Glomerular visceral epithelial cell (primary cell): ENCODE measurements around the gene COL1A1.

Experiments
- DNase-seq: peaks from one replicate; pipeline ENCODE4 v3.0.0-alpha.2; 2016; ENCODE audit errors: extremely low spot score

Gene COL1A1

GRCh38 chr17:50141745-50142110 is 59.7 kb downstream of the COL1A1 start:
- DNase-seq = no peak

- no peak for DNase-seq
Measured at GRCh38 chr17:50141026-50141744, 60.2 kb downstream of the COL1A1 start.

- peak; percentile 70 for DNase-seq
Measured at GRCh38 chr17:50139950-50140885, 61.2 kb downstream of the COL1A1 start.

- no peak for DNase-seq
Measured at GRCh38 chr17:50139185-50139783, 62.1 kb downstream of the COL1A1 start.

GRCh38 chr17:50137042-50137441 is 64.4 kb downstream of the COL1A1 start:
- DNase-seq = no peak

GRCh38 chr17:50136096-50136687 is 65.2 kb downstream of the COL1A1 start:
- DNase-seq = no peak

- DNase-seq = no peak
Measured at GRCh38 chr17:50135316-50136095, 65.9 kb downstream of the COL1A1 start.

GRCh38 chr17:50134206-50135110 is 67.0 kb downstream of the COL1A1 start:
- no peak for DNase-seq

GRCh38 chr17:50133769-50134099 is 67.7 kb downstream of the COL1A1 start:
- no peak for DNase-seq
